Fibroblast of lung (primary cell): ENCODE results near the gene ATRN. TPM values are rescaled to one million over a fixed set of nuclear protein-coding genes. Genes with fewer than 3 reads are reported as not detected.
"Not testable (repeated sequence)": the region's sequence is repeated elsewhere in the genome, so short reads cannot be mapped to it uniquely, and the experiment has no call there.

Source experiments
- DNase-seq, 2 donors: peaks; one replicate each; pipeline versions ENCODE4 v3.0.0 to v3.0.0-alpha.2; 2010; ENCODE audit warnings: low read depth in 2 of 2
- H2AFZ ChIP-seq: 2 replicates; pipeline ENCODE4 v1.5.1; 2012; ENCODE audit warnings: low read length, control low read depth, inconsistent platforms
- H3K27ac ChIP-seq: 2 replicates; pipeline ENCODE4 v1.5.1; 2011; ENCODE audit warnings: low read length, control low read depth; ENCODE audit not compliant: insufficient read depth
- H3K27me3 ChIP-seq: 2 replicates; pipeline ENCODE4 v1.5.1; 2011; ENCODE audit warnings: mild to moderate bottlenecking, low read length; ENCODE audit not compliant: control insufficient read depth, insufficient read depth
- H3K36me3 ChIP-seq: 2 replicates; pipeline ENCODE4 v1.5.1; 2011; ENCODE audit warnings: low read length; ENCODE audit not compliant: control insufficient read depth, insufficient read depth
- H3K4me1 ChIP-seq: 2 replicates; pipeline ENCODE4 v1.5.1; 2011; ENCODE audit warnings: low read length; ENCODE audit not compliant: control insufficient read depth, insufficient read depth; ENCODE audit errors: extremely low read depth
- H3K4me2 ChIP-seq: 2 replicates; pipeline ENCODE4 v1.5.1; 2011; ENCODE audit warnings: low read length, control low read depth; ENCODE audit not compliant: insufficient read depth; ENCODE audit errors: extremely low read depth
- H3K4me3 ChIP-seq, 4 experiments: fragments of 200-600 bp in 1 of 4; sonication (generic) in 1 of 4; replicated peaks in 1 of 4; 2 replicates each; pipeline ENCODE4 v1.5.1; 2011 to 2016; ENCODE audit warnings: low read length in 4 of 4, low read depth in 3 of 4, mild to moderate bottlenecking in 3 of 4, control low read depth in 2 of 4, inconsistent platforms in 1 of 4, mixed read lengths in 1 of 4; ENCODE audit not compliant: insufficient read depth in 1 of 4; ENCODE audit errors: control extremely low read depth in 1 of 4
- H3K79me2 ChIP-seq: 2 replicates; pipeline ENCODE4 v1.5.1; 2012; ENCODE audit warnings: mild to moderate bottlenecking, low read length, inconsistent platforms; ENCODE audit not compliant: control insufficient read depth, insufficient read depth
- H3K9ac ChIP-seq: 2 replicates; pipeline ENCODE4 v1.5.1; 2011; ENCODE audit warnings: mild to moderate bottlenecking, low read length, control low read depth; ENCODE audit not compliant: insufficient read depth
- H3K9me3 ChIP-seq: 2 replicates; pipeline ENCODE4 v1.5.1; 2012; ENCODE audit warnings: low read depth, low read length; ENCODE audit not compliant: control insufficient read depth, insufficient read depth
- H4K20me1 ChIP-seq: 2 replicates; pipeline ENCODE4 v1.5.1; 2011; ENCODE audit warnings: low read length; ENCODE audit not compliant: control insufficient read depth, insufficient read depth; ENCODE audit errors: extremely low read depth
- CTCF ChIP-seq, 2 donors: IDR thresholded peaks in 1 of 2; conservative IDR thresholded peaks in 1 of 2; 1 replicate in 1 of 2; 2 replicates in 1 of 2; pipeline ENCODE4 v1.5.1; 2011 to 2012; ENCODE audit warnings: low read length in 2 of 2, control low read depth in 1 of 2, inconsistent platforms in 1 of 2, low read depth in 1 of 2, mild to moderate bottlenecking in 1 of 2
- EZH2 ChIP-seq: IDR thresholded peaks from 2 replicates; pipeline ENCODE4 v1.5.1; 2012; ENCODE audit warnings: low read length, control low read depth, mild to moderate bottlenecking; ENCODE audit errors: missing control alignments
- polyA plus RNA-seq, 2 donors: library from polyadenylated mRNA; depleted of rRNA in 1 of 2; stranded (reverse) in 1 of 2; unstranded in 1 of 2; fragments of >200 nt; gene quantifications; 2 replicates each; pipeline ENCODE4 v1.2.1, GENCODE V29; 2011 to 2012; ENCODE audit warnings: missing spikeins in 1 of 2
- total RNA-seq: library from RNA; depleted of rRNA; stranded (reverse); fragments of >200 nt; gene quantifications from 2 replicates; pipeline ENCODE4 v1.2.1, GENCODE V29; 2014

The ATRN gene
- total and polyA plus RNA-seq, 2 donors (not counting 1 experiment from before 2014, with no cell fraction given) = 30.6 to 48.8 TPM

GRCh38 chr20:3515379-3516170 is 44.8 kb downstream of the ATRN start:
- H3K27me3 ChIP-seq = no peaks in the 10 kb centered on the region
- TF ChIP-seq CTCF (conservative IDR thresholded peaks at IDR 0.05 in 1 of 2, IDR thresholded peaks at IDR 0.05 in 1 of 2; ENCODE audit: low read depth in 1 of 2, low read length in 2 of 2) = no peak
- TF ChIP-seq EZH2 = no peak
- no peak overlapping the region for H3K4me3 ChIP-seq
- no peak overlapping the region for H3K9ac ChIP-seq
- peak in 1 of 2 donors; percentile 45 for DNase-seq
- H4K20me1 ChIP-seq = no peaks in the 10 kb centered on the region
- H2AFZ ChIP-seq = no peak overlapping the region
- no peak overlapping the region for H3K4me2 ChIP-seq
- H3K79me2 ChIP-seq = no peaks in the 10 kb centered on the region
- no peaks in the 10 kb centered on the region for H3K4me1 ChIP-seq
- no peak overlapping the region for H3K27ac ChIP-seq
- no peaks in the 10 kb centered on the region for H3K36me3 ChIP-seq
- H3K9me3 ChIP-seq = no peaks in the 10 kb centered on the region

GRCh38 chr20:3521852-3522740 is 51.3 kb downstream of the ATRN start:
- Histone ChIP-seq H3K4me1 (no peaks in the 10 kb centered on the region), H4K20me1 (no peaks in the 10 kb centered on the region), H3K27ac (no peak overlapping the region), H3K36me3 (no peaks in the 10 kb centered on the region), H3K9me3 (no peaks in the 10 kb centered on the region), H3K4me2 (no peak overlapping the region), H2AFZ (no peak overlapping the region), H3K9ac (no peak overlapping the region), H3K4me3 (no peak overlapping the region), H3K79me2 (no peaks in the 10 kb centered on the region), H3K27me3 (no peaks in the 10 kb centered on the region)
- no peak for DNase-seq
- TF ChIP-seq CTCF (conservative IDR thresholded peaks at IDR 0.05 in 1 of 2, IDR thresholded peaks at IDR 0.05 in 1 of 2; ENCODE audit: low read depth in 1 of 2, low read length in 2 of 2) (no peak), EZH2 (no peak)

GRCh38 chr20:3524696-3525095 is 53.9 kb downstream of the ATRN start:
- not testable (repeated sequence) for H3K36me3 ChIP-seq, H3K9ac ChIP-seq, H3K4me2 ChIP-seq, H3K79me2 ChIP-seq, DNase-seq, H3K9me3 ChIP-seq, H3K4me1 ChIP-seq, H3K27me3 ChIP-seq, H4K20me1 ChIP-seq, H3K4me3 ChIP-seq, H3K27ac ChIP-seq, H2AFZ ChIP-seq
